Measurements from ENCODE around the gene RASSF8. TPM values are rescaled to one million over a fixed set of nuclear protein-coding genes. Genes with fewer than 3 reads are reported as not detected.

Gene RASSF8
- total RNA-seq, 1 donor from 2014 or later, result 39.5 TPM

GRCh38 chr12:25993901-25994651, 35.6 kb downstream of the RASSF8 start:
- H3K79me2 ChIP-seq (ENCODE audit: insufficient read depth, low read length), result peaks cover 94% of the 10 kb centered on the region
- H3K4me1 Mint-ChIP-seq (ENCODE audit: low read depth, unreplicated experiment), result peaks cover 39% of the 10 kb centered on the region
- peak overlapping the region; percentile 77 for H3K4me2 ChIP-seq (ENCODE audit: low read length)
- no peak overlapping the region for H2AFZ ChIP-seq (ENCODE audit: low read depth, low read length)
- no peak for TF ChIP-seq CTCF (IDR thresholded peaks at IDR 0.05; ENCODE audit: insufficient read depth, low read depth, low read length)
- no peak for TF ChIP-seq EZH2 (IDR thresholded peaks at IDR 0.05; ENCODE audit: insufficient read depth, low read length)
- H3K4me3 ChIP-seq (ENCODE audit: insufficient read depth, low read depth, low read length), result no peak overlapping the region
- H3K4me1 ChIP-seq (ENCODE audit: insufficient read depth, low read length), result peaks cover 60% of the 10 kb centered on the region
- no peak overlapping the region for H3K27ac Mint-ChIP-seq (ENCODE audit: unreplicated experiment)
- H3K36me3 Mint-ChIP-seq (ENCODE audit: low read depth, unreplicated experiment), result peaks cover 2% of the 10 kb centered on the region
- no peak overlapping the region for H3K4me3 Mint-ChIP-seq (ENCODE audit: unreplicated experiment)
- H3K27me3 Mint-ChIP-seq (ENCODE audit: low read depth, unreplicated experiment), result no peaks in the 10 kb centered on the region
- peak; percentile 99 for DNase-seq (ENCODE audit: low read depth)
- no peaks in the 10 kb centered on the region for H3K36me3 ChIP-seq (ENCODE audit: insufficient read depth, low read length)
- no peaks in the 10 kb centered on the region for H3K27me3 ChIP-seq (ENCODE audit: insufficient read depth, low read length)
- no peaks in the 10 kb centered on the region for H3K9me3 ChIP-seq (ENCODE audit: insufficient read depth, low read depth, low read length)
- peak overlapping the region; percentile 92 for H3K27ac ChIP-seq (ENCODE audit: low read depth, low read length)
- no peaks in the 10 kb centered on the region for H4K20me1 ChIP-seq (ENCODE audit: insufficient read depth, low read length)
- no peaks in the 10 kb centered on the region for H3K9me3 Mint-ChIP-seq (ENCODE audit: unreplicated experiment)
- peak; percentile 93 for FAIRE-seq
- peak overlapping the region; percentile 81 for H3K9ac ChIP-seq (ENCODE audit: low read length)

- peak; percentile 72 for FAIRE-seq
- peaks cover 60% of the 10 kb centered on the region for H3K4me1 ChIP-seq (ENCODE audit: insufficient read depth, low read length)
- peaks cover 94% of the 10 kb centered on the region for H3K79me2 ChIP-seq (ENCODE audit: insufficient read depth, low read length)
- Mint-ChIP-seq H3K36me3 (ENCODE audit: low read depth, unreplicated experiment) (peaks cover 2% of the 10 kb centered on the region), H3K4me1 (ENCODE audit: low read depth, unreplicated experiment) (peaks cover 39% of the 10 kb centered on the region), H3K27me3 (ENCODE audit: low read depth, unreplicated experiment) (no peaks in the 10 kb centered on the region), H3K4me3 (ENCODE audit: unreplicated experiment) (no peak overlapping the region), H3K9me3 (ENCODE audit: unreplicated experiment) (no peaks in the 10 kb centered on the region), H3K27ac (ENCODE audit: unreplicated experiment) (no peak overlapping the region)
- H3K9me3 ChIP-seq (ENCODE audit: insufficient read depth, low read depth, low read length), result no peaks in the 10 kb centered on the region
- no peaks in the 10 kb centered on the region for H4K20me1 ChIP-seq (ENCODE audit: insufficient read depth, low read length)
- no peaks in the 10 kb centered on the region for H3K36me3 ChIP-seq (ENCODE audit: insufficient read depth, low read length)
- peak overlapping the region; percentile 77 for H3K4me2 ChIP-seq (ENCODE audit: low read length)
- no peak overlapping the region for H3K4me3 ChIP-seq (ENCODE audit: insufficient read depth, low read depth, low read length)
- DNase-seq (ENCODE audit: low read depth), result no peak
- peak overlapping the region; percentile 81 for H3K9ac ChIP-seq (ENCODE audit: low read length)
- no peak overlapping the region for H2AFZ ChIP-seq (ENCODE audit: low read depth, low read length)
- H3K27me3 ChIP-seq (ENCODE audit: insufficient read depth, low read length), result no peaks in the 10 kb centered on the region
- peak overlapping the region; percentile 92 for H3K27ac ChIP-seq (ENCODE audit: low read depth, low read length)
- TF ChIP-seq EZH2 (IDR thresholded peaks at IDR 0.05; ENCODE audit: insufficient read depth, low read length) (no peak), CTCF (IDR thresholded peaks at IDR 0.05; ENCODE audit: insufficient read depth, low read depth, low read length) (no peak)
Measured at GRCh38 chr12:25994901-25995625, 36.6 kb downstream of the RASSF8 start.
